ENCODE results near the gene PTPRR. TPM values are rescaled to one million over a fixed set of nuclear protein-coding genes. Genes with fewer than 3 reads are reported as not detected.

PTPRR gene
- total and polyA plus RNA-seq, 2 donors (not counting 1 experiment from before 2014, with no cell fraction given) = 0.44 to 0.50 TPM

DNA sequence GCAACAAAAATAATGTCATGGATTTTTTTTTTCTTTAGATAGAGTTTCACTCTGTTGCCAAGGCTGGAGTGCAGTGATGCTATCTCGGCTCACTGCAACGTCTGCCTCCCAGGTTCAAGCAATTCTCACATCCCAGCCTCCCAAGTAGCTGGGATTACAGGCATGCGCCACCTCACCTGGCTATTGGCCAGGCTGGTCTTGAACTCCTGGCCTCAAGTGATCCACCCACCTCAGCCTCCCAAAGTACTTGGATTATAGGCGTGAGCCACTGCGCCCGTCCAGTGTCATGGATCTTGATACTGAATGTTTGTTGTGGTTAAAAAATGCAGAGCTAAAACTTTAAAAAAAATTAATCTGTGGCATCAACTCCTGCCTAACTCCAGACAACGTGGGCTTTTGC lies 175.5 kb downstream of the PTPRR start:
- H3K27me3 ChIP-seq (ENCODE audit: control insufficient read depth, insufficient read depth, low read length) = no peaks in the 10 kb centered on the region
- no peaks in the 10 kb centered on the region for H3K79me2 ChIP-seq (ENCODE audit: control insufficient read depth, insufficient read depth, low read length)
- H3K4me3 ChIP-seq (replicated peaks in 1 of 4; ENCODE audit: control extremely low read depth in 1 of 4, insufficient read depth in 1 of 4, low read depth in 3 of 4, low read length in 4 of 4) = no peak overlapping the region
- TF ChIP-seq EZH2 (IDR thresholded peaks at IDR 0.05; ENCODE audit: low read length, missing control alignments) = no peak
- TF ChIP-seq, protein P1, sequence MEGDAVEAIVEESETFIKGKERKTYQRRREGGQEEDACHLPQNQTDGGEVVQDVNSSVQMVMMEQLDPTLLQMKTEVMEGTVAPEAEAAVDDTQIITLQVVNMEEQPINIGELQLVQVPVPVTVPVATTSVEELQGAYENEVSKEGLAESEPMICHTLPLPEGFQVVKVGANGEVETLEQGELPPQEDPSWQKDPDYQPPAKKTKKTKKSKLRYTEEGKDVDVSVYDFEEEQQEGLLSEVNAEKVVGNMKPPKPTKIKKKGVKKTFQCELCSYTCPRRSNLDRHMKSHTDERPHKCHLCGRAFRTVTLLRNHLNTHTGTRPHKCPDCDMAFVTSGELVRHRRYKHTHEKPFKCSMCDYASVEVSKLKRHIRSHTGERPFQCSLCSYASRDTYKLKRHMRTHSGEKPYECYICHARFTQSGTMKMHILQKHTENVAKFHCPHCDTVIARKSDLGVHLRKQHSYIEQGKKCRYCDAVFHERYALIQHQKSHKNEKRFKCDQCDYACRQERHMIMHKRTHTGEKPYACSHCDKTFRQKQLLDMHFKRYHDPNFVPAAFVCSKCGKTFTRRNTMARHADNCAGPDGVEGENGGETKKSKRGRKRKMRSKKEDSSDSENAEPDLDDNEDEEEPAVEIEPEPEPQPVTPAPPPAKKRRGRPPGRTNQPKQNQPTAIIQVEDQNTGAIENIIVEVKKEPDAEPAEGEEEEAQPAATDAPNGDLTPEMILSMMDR (conservative IDR thresholded peaks at IDR 0.05 in 1 of 2, IDR thresholded peaks at IDR 0.05 in 1 of 2; ENCODE audit: low read depth in 1 of 2, low read length in 2 of 2) = no peak
- no peak overlapping the region for H2AFZ ChIP-seq (ENCODE audit: low read length)
- H3K36me3 ChIP-seq (ENCODE audit: control insufficient read depth, insufficient read depth, low read length) = no peaks in the 10 kb centered on the region
- H3K9ac ChIP-seq (ENCODE audit: insufficient read depth, low read length) = no peak overlapping the region
- no peaks in the 10 kb centered on the region for H4K20me1 ChIP-seq (ENCODE audit: control insufficient read depth, extremely low read depth, insufficient read depth, low read length)
- no peaks in the 10 kb centered on the region for H3K4me1 ChIP-seq (ENCODE audit: control insufficient read depth, extremely low read depth, insufficient read depth, low read length)
- H3K4me2 ChIP-seq (ENCODE audit: extremely low read depth, insufficient read depth, low read length) = no peak overlapping the region
- H3K9me3 ChIP-seq (ENCODE audit: control insufficient read depth, insufficient read depth, low read depth, low read length) = no peaks in the 10 kb centered on the region
- H3K27ac ChIP-seq (ENCODE audit: insufficient read depth, low read length) = no peak overlapping the region
- no peak for DNase-seq (ENCODE audit: low read depth in 2 of 2)

DNA sequence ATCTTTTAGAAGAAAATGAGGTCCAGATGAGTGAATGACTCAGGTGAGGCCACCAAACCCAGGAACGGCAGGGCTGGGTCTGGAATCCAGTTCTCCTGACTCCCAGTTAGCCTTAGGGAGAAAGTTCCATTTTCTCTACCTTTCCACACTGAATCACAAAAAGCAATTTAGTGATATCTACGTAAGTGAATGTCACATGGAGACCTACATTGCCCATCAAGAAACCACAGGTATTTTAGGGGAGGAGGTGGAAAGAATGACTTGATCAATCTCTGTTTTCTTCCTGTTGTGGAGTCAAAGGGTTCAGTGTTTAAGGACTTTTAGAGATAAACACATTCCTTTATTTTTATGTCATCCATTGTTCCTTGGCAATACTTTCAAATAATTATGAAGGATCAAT lies 176.4 kb downstream of the PTPRR start:
- Histone ChIP-seq H3K27ac (ENCODE audit: insufficient read depth, low read length) (no peak overlapping the region), H3K4me1 (ENCODE audit: control insufficient read depth, extremely low read depth, insufficient read depth, low read length) (no peaks in the 10 kb centered on the region)
- peak in 1 of 2 donors; percentile 41 for DNase-seq (ENCODE audit: low read depth in 2 of 2)

DNA sequence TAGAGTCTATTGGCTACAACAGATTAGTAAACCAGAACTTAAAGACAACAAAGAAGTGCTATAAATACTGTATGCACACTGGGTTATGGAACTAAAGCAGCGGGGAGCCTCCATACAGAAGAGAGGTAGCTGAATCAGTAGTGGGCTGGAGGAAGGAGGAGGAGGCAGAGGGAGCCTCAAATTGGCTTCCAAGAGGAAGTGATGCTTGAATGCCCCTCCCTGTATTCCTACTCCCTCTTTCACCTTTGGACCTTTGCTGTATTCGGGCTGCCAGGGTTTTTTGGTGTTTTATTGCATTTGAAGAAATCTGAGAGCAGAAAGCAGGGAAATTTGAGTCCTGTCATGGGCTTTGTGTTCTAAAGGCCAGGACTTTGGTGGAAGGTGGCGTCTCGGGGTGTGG lies 179.3 kb downstream of the PTPRR start:
- H3K4me1 ChIP-seq (ENCODE audit: control insufficient read depth, extremely low read depth, insufficient read depth, low read length) = no peaks in the 10 kb centered on the region
- no peak overlapping the region for H3K9ac ChIP-seq (ENCODE audit: insufficient read depth, low read length)
- no peak overlapping the region for H3K4me2 ChIP-seq (ENCODE audit: extremely low read depth, insufficient read depth, low read length)
- H3K4me3 ChIP-seq (replicated peaks in 1 of 4; ENCODE audit: control extremely low read depth in 1 of 4, insufficient read depth in 1 of 4, low read depth in 3 of 4, low read length in 4 of 4) = no peak overlapping the region
- TF ChIP-seq EZH2 (IDR thresholded peaks at IDR 0.05; ENCODE audit: low read length, missing control alignments) = no peak
- TF ChIP-seq, protein P1 (conservative IDR thresholded peaks at IDR 0.05 in 1 of 2, IDR thresholded peaks at IDR 0.05 in 1 of 2; ENCODE audit: low read depth in 1 of 2, low read length in 2 of 2) = no peak
- no peak for DNase-seq (ENCODE audit: low read depth in 2 of 2)
- no peaks in the 10 kb centered on the region for H3K9me3 ChIP-seq (ENCODE audit: control insufficient read depth, insufficient read depth, low read depth, low read length)
- H3K27ac ChIP-seq (ENCODE audit: insufficient read depth, low read length) = no peak overlapping the region
- no peaks in the 10 kb centered on the region for H3K79me2 ChIP-seq (ENCODE audit: control insufficient read depth, insufficient read depth, low read length)
- H4K20me1 ChIP-seq (ENCODE audit: control insufficient read depth, extremely low read depth, insufficient read depth, low read length) = no peaks in the 10 kb centered on the region
- no peaks in the 10 kb centered on the region for H3K36me3 ChIP-seq (ENCODE audit: control insufficient read depth, insufficient read depth, low read length)
- no peak overlapping the region for H2AFZ ChIP-seq (ENCODE audit: low read length)
- H3K27me3 ChIP-seq (ENCODE audit: control insufficient read depth, insufficient read depth, low read length) = no peaks in the 10 kb centered on the region

More for the DNA sequence above, 176.4 kb downstream of the PTPRR start:
- H3K4me3 ChIP-seq (replicated peaks in 1 of 4; ENCODE audit: control extremely low read depth in 1 of 4, insufficient read depth in 1 of 4, low read depth in 3 of 4, low read length in 4 of 4) = no peak overlapping the region
- TF ChIP-seq, protein P1 (conservative IDR thresholded peaks at IDR 0.05 in 1 of 2, IDR thresholded peaks at IDR 0.05 in 1 of 2; ENCODE audit: low read depth in 1 of 2, low read length in 2 of 2) = no peak
- TF ChIP-seq EZH2 (IDR thresholded peaks at IDR 0.05; ENCODE audit: low read length, missing control alignments) = no peak
- no peak overlapping the region for H2AFZ ChIP-seq (ENCODE audit: low read length)
- no peaks in the 10 kb centered on the region for H3K36me3 ChIP-seq (ENCODE audit: control insufficient read depth, insufficient read depth, low read length)
- H3K9me3 ChIP-seq (ENCODE audit: control insufficient read depth, insufficient read depth, low read depth, low read length) = no peaks in the 10 kb centered on the region
- H3K4me2 ChIP-seq (ENCODE audit: extremely low read depth, insufficient read depth, low read length) = no peak overlapping the region
- no peaks in the 10 kb centered on the region for H3K79me2 ChIP-seq (ENCODE audit: control insufficient read depth, insufficient read depth, low read length)
- H3K9ac ChIP-seq (ENCODE audit: insufficient read depth, low read length) = no peak overlapping the region
- no peaks in the 10 kb centered on the region for H3K27me3 ChIP-seq (ENCODE audit: control insufficient read depth, insufficient read depth, low read length)
- H4K20me1 ChIP-seq (ENCODE audit: control insufficient read depth, extremely low read depth, insufficient read depth, low read length) = no peaks in the 10 kb centered on the region

Data from fibroblast of lung (primary cell).